Neural progenitor cell (in vitro differentiated cells): ENCODE measurements around the gene RSBN1L. TPM values are rescaled to one million over a fixed set of nuclear protein-coding genes. Genes with fewer than 3 reads are reported as not detected.
A peak's percentile ranks its signal among the peaks of the same experiment; 100 is the strongest.

Experiments used
- DNase-seq: peaks from one replicate; pipeline ENCODE4 v3.0.0-alpha.2; 2016; ENCODE audit warnings: low spot score
- H2AFZ ChIP-seq: fragments of 200-600 bp; sonication (generic); replicated peaks from 2 replicates; pipeline ENCODE4 v1.6.1; 2016; ENCODE audit warnings: antibody characterized with exemption
- H3F3A ChIP-seq: fragments of 200-600 bp; sonication (generic); 2 replicates; pipeline ENCODE4 v1.6.1; 2016; ENCODE audit warnings: antibody characterized with exemption, low read depth
- H3K27ac ChIP-seq: fragments of 200-600 bp; sonication (generic); 2 replicates; pipeline ENCODE4 v1.5.1; 2016; ENCODE audit warnings: mild to moderate bottlenecking
- H3K27me3 ChIP-seq: fragments of 200-600 bp; sonication (generic); 2 replicates; pipeline ENCODE4 v1.6.1; 2016; ENCODE audit warnings: mild to moderate bottlenecking, moderate library complexity
- H3K36me3 ChIP-seq: fragments of 200-600 bp; sonication (generic); 2 replicates; pipeline ENCODE4 v1.5.1; 2016
- H3K4me1 ChIP-seq: fragments of 200-600 bp; sonication (generic); 2 replicates; pipeline ENCODE4 v1.6.1; 2016; ENCODE audit warnings: mixed run types
- H3K4me2 ChIP-seq: fragments of 200-600 bp; sonication (generic); 2 replicates; pipeline ENCODE4 v1.6.1; 2016
- H3K4me3 ChIP-seq: fragments of 200-600 bp; sonication (generic); 2 replicates; pipeline ENCODE4 v1.5.1; 2016
- H3K79me2 ChIP-seq: fragments of 200-600 bp; sonication (generic); 2 replicates; pipeline ENCODE4 v1.6.1; 2016; ENCODE audit warnings: low read depth
- H3K9ac ChIP-seq: fragments of 200-600 bp; sonication (generic); 2 replicates; pipeline ENCODE4 v1.6.1; 2016
- H3K9me3 ChIP-seq: fragments of 200-600 bp; sonication (generic); 2 replicates; pipeline ENCODE4 v1.5.1; 2016; ENCODE audit warnings: low read depth
- H4K20me1 ChIP-seq: fragments of 200-600 bp; sonication (generic); 2 replicates; pipeline ENCODE4 v1.6.1; 2016; ENCODE audit warnings: low read depth
- H3K27ac Mint-ChIP-seq: 3 replicates; pipeline ENCODE4 v1.8.0; 2021; ENCODE audit warnings: mixed read lengths
- H3K27me3 Mint-ChIP-seq: 2 replicates; pipeline ENCODE4 v1.8.0; 2022; ENCODE audit warnings: low read depth, mild to moderate bottlenecking, inconsistent platforms, moderate library complexity, mixed read lengths; ENCODE audit not compliant: insufficient read depth
- H3K36me3 Mint-ChIP-seq: 3 replicates; pipeline ENCODE4 v1.8.0; 2021; ENCODE audit warnings: mixed read lengths
- H3K4me1 Mint-ChIP-seq: 3 replicates; pipeline ENCODE4 v1.8.0; 2021; ENCODE audit warnings: mixed read lengths
- H3K4me3 Mint-ChIP-seq: 3 replicates; pipeline ENCODE4 v1.8.0; 2021; ENCODE audit warnings: mild to moderate bottlenecking, moderate library complexity, mixed read lengths
- H3K9me3 Mint-ChIP-seq: 3 replicates; pipeline ENCODE4 v1.8.0; 2020; ENCODE audit warnings: mixed read lengths
- CTCF ChIP-seq: fragments of 200-600 bp; sonication (generic); IDR thresholded peaks from 2 replicates; pipeline ENCODE4 v1.5.1; 2017; ENCODE audit warnings: antibody characterized with exemption, mild to moderate bottlenecking
- EZH2 ChIP-seq: fragments of 200-600 bp; sonication (generic); IDR thresholded peaks from 2 replicates; pipeline ENCODE4 v1.6.1; 2017; ENCODE audit warnings: antibody characterized with exemption, mild to moderate bottlenecking, moderate library complexity
- EZH2phosphoT487 ChIP-seq: fragments of 200-600 bp; sonication (generic); IDR thresholded peaks from 2 replicates; pipeline ENCODE4 v1.6.1; 2017; ENCODE audit warnings: antibody characterized with exemption
- total RNA-seq: library from RNA; depleted of rRNA; stranded (reverse); fragments of >200 nt; gene quantifications from 2 replicates; pipeline ENCODE4 v1.2.3, GENCODE V29; 2015; ENCODE audit warnings: low replicate concordance

Gene RSBN1L
- total RNA-seq, 1 donor from 2014 or later: 25.0 TPM

GRCh38 chr7:77655836-77656455, 40.3 kb upstream of the RSBN1L start:
- Histone ChIP-seq H3K4me2 (no peak overlapping the region), H3K27me3 (no peaks in the 10 kb centered on the region), H3K9me3 (no peaks in the 10 kb centered on the region), H3F3A (no peaks in the 10 kb centered on the region), H3K9ac (no peak overlapping the region), H3K79me2 (no peaks in the 10 kb centered on the region), H3K4me3 (no peak overlapping the region), H3K4me1 (no peaks in the 10 kb centered on the region), H2AFZ (no peak overlapping the region), H3K27ac (no peak overlapping the region), H4K20me1 (no peaks in the 10 kb centered on the region), H3K36me3 (no peaks in the 10 kb centered on the region)
- TF ChIP-seq EZH2phosphoT487 (no peak), CTCF (no peak), EZH2 (no peak)
- no peak overlapping the region for H3K27ac Mint-ChIP-seq
- no peaks in the 10 kb centered on the region for H3K9me3 Mint-ChIP-seq
- no peaks in the 10 kb centered on the region for H3K27me3 Mint-ChIP-seq
- H3K4me1 Mint-ChIP-seq: no peaks in the 10 kb centered on the region
- H3K36me3 Mint-ChIP-seq: no peaks in the 10 kb centered on the region
- DNase-seq: no peak
- no peak overlapping the region for H3K4me3 Mint-ChIP-seq

GRCh38 chr7:77657427-77658224, 38.6 kb upstream of the RSBN1L start:
- Histone ChIP-seq H3K4me1 (no peaks in the 10 kb centered on the region), H3K36me3 (no peaks in the 10 kb centered on the region), H3K4me2 (no peak overlapping the region), H3K27ac (no peak overlapping the region), H3K4me3 (no peak overlapping the region), H4K20me1 (no peaks in the 10 kb centered on the region), H3K27me3 (no peaks in the 10 kb centered on the region), H3K9me3 (no peaks in the 10 kb centered on the region), H3F3A (no peaks in the 10 kb centered on the region), H2AFZ (no peak overlapping the region), H3K79me2 (no peaks in the 10 kb centered on the region), H3K9ac (no peak overlapping the region)
- no peaks in the 10 kb centered on the region for H3K27me3 Mint-ChIP-seq
- no peaks in the 10 kb centered on the region for H3K4me1 Mint-ChIP-seq
- no peak overlapping the region for H3K27ac Mint-ChIP-seq
- H3K36me3 Mint-ChIP-seq: peaks cover 4% of the 10 kb centered on the region
- H3K4me3 Mint-ChIP-seq: no peak overlapping the region
- no peaks in the 10 kb centered on the region for H3K9me3 Mint-ChIP-seq
- TF ChIP-seq CTCF (peak; percentile 63), EZH2 (no peak), EZH2phosphoT487 (no peak)
- peak; percentile 37 for DNase-seq

- no peak for DNase-seq
- no peaks in the 10 kb centered on the region for H3K9me3 Mint-ChIP-seq
- TF ChIP-seq EZH2phosphoT487 (no peak), CTCF (no peak), EZH2 (no peak)
- H2AFZ ChIP-seq: no peak overlapping the region
- no peaks in the 10 kb centered on the region for H4K20me1 ChIP-seq
- H3K27me3 ChIP-seq: no peaks in the 10 kb centered on the region
- no peaks in the 10 kb centered on the region for H3K36me3 ChIP-seq
- no peaks in the 10 kb centered on the region for H3K27me3 Mint-ChIP-seq
- H3K4me1 ChIP-seq: no peaks in the 10 kb centered on the region
- H3K36me3 Mint-ChIP-seq: peaks cover 4% of the 10 kb centered on the region
- H3K4me1 Mint-ChIP-seq: no peaks in the 10 kb centered on the region
- no peak overlapping the region for H3K27ac ChIP-seq
- H3K4me3 ChIP-seq: no peak overlapping the region
- H3K9ac ChIP-seq: no peak overlapping the region
- no peak overlapping the region for H3K4me2 ChIP-seq
- no peak overlapping the region for H3K27ac Mint-ChIP-seq
- no peaks in the 10 kb centered on the region for H3K79me2 ChIP-seq
- H3K9me3 ChIP-seq: no peaks in the 10 kb centered on the region
- no peak overlapping the region for H3K4me3 Mint-ChIP-seq
- no peaks in the 10 kb centered on the region for H3F3A ChIP-seq
These were observed 37.3 kb upstream of the RSBN1L start for GRCh38 chr7:77658928-77659327.
